HepG2 (cell line): ENCODE results near the gene TMEM198. TPM values are rescaled to one million over a fixed set of nuclear protein-coding genes. Genes with fewer than 3 reads are reported as not detected.

ENCODE experiments used
- ARNT ChIP-seq: fragments of 450-650 bp; IDR thresholded peaks from 2 replicates; pipeline ENCODE4 v1.6.1; 2017
- ATF2 ChIP-seq: sonication (generic); formaldehyde crosslinking; IDR thresholded peaks from 2 replicates; pipeline ENCODE4 v1.4.0; 2020; ENCODE audit warnings: missing genetic modification reagents
- ELF1 ChIP-seq: sonication (generic); formaldehyde crosslinking; IDR thresholded peaks from 2 replicates; pipeline ENCODE4 v1.4.0; 2020; ENCODE audit warnings: missing genetic modification reagents
- HMGA1 ChIP-seq: sonication (generic); formaldehyde crosslinking; conservative IDR thresholded peaks from 2 replicates; pipeline ENCODE4 v1.4.0; 2020; ENCODE audit warnings: missing genetic modification reagents
- ISX ChIP-seq: sonication (generic); formaldehyde crosslinking; conservative IDR thresholded peaks from 2 replicates; pipeline ENCODE4 v1.5.0; 2020; ENCODE audit warnings: missing genetic modification reagents
- RFX3 ChIP-seq: IDR thresholded peaks from 2 replicates; pipeline ENCODE4 v1.6.1; 2016; ENCODE audit warnings: missing biosample characterization, missing genetic modification reagents
- THRA ChIP-seq: sonication (generic); formaldehyde crosslinking; IDR thresholded peaks from 2 replicates; pipeline ENCODE4 v1.4.0; 2020; ENCODE audit warnings: missing genetic modification reagents, borderline replicate concordance
- ZNF136 ChIP-seq: sonication (generic); formaldehyde crosslinking; IDR thresholded peaks from 2 replicates; pipeline ENCODE4 v1.8.1; 2022; ENCODE audit warnings: low read depth, mild to moderate bottlenecking, moderate library complexity, missing genetic modification reagents
- ZNF318 ChIP-seq: sonication (generic); formaldehyde crosslinking; IDR thresholded peaks from 2 replicates; pipeline ENCODE4 v1.4.0; 2020; ENCODE audit warnings: mild to moderate bottlenecking, missing genetic modification reagents
- ZNF326 ChIP-seq: sonication (generic); formaldehyde crosslinking; IDR thresholded peaks from 2 replicates; pipeline ENCODE4 v1.4.0; 2020; ENCODE audit warnings: missing genetic modification reagents, borderline replicate concordance
- ZNF674 ChIP-seq: sonication (generic); formaldehyde crosslinking; IDR thresholded peaks from 2 replicates; pipeline ENCODE4 v1.5.0; 2020; ENCODE audit warnings: low read depth, mild to moderate bottlenecking, missing genetic modification reagents
- ZNF713 ChIP-seq: sonication (generic); formaldehyde crosslinking; IDR thresholded peaks from 2 replicates; pipeline ENCODE4 v1.4.0; 2020; ENCODE audit warnings: mild to moderate bottlenecking, missing genetic modification reagents
- ZNF766 ChIP-seq: sonication (generic); formaldehyde crosslinking; IDR thresholded peaks from 2 replicates; pipeline ENCODE4 v1.5.0; 2020; ENCODE audit warnings: missing genetic modification reagents, borderline replicate concordance
- ZNF781 ChIP-seq: sonication (generic); formaldehyde crosslinking; IDR thresholded peaks from 2 replicates; pipeline ENCODE4 v1.5.1; 2020; ENCODE audit warnings: borderline replicate concordance, mild to moderate bottlenecking, missing genetic modification reagents; ENCODE audit errors: not compliant biosample characterization
- ZNF788 ChIP-seq: sonication (generic); formaldehyde crosslinking; IDR thresholded peaks from 2 replicates; pipeline ENCODE4 v1.5.0; 2020; ENCODE audit warnings: mild to moderate bottlenecking, missing genetic modification reagents, borderline replicate concordance
- ZNF878 ChIP-seq: sonication (generic); formaldehyde crosslinking; IDR thresholded peaks from 2 replicates; pipeline ENCODE4 v1.8.1; 2023; ENCODE audit warnings: mild to moderate bottlenecking, missing genetic modification reagents, moderate library complexity
- ZNF883 ChIP-seq: sonication (generic); formaldehyde crosslinking; IDR thresholded peaks from 2 replicates; pipeline ENCODE4 v1.5.1; 2020; ENCODE audit warnings: mild to moderate bottlenecking, missing genetic modification reagents; ENCODE audit errors: not compliant biosample characterization
- polyA plus RNA-seq, 8 experiments: library from polyadenylated mRNA; depleted of rRNA in 3 of 8; stranded (reverse) in 7 of 8; unstranded in 1 of 8; fragments of >200 nt; fragmentation: Illumina TruSeq in 4 of 8; extraction: Trizol in 4 of 8; gene quantifications; 2 replicates each; pipeline versions ENCODE4 v1.2.1 to v1.2.3, GENCODE V29; 2011 to 2016; ENCODE audit warnings: low read depth in 4 of 8, missing spikeins in 1 of 8, mixed read lengths in 1 of 8; ENCODE audit not compliant: insufficient read depth in 1 of 8
- total RNA-seq, 5 experiments: library from RNA; depleted of rRNA; stranded (reverse); fragments of >200 nt; fragmentation: Illumina TruSeq; extraction: Trizol; gene quantifications; 2 replicates each; pipeline ENCODE4 v1.2.3, GENCODE V29; 2016; ENCODE audit warnings: low read depth in 1 of 5
- TF ChIP-seq, protein P1 (sequence below): sonication (generic); formaldehyde crosslinking; IDR thresholded peaks from 2 replicates; pipeline ENCODE4 v1.8.1; 2023; ENCODE audit warnings: mild to moderate bottlenecking, missing genetic modification reagents

The TMEM198 gene
- total and polyA plus RNA-seq, 2 of the 13 experiments (the other 11 are each of a cell fraction or from before 2014, with no cell fraction given): 17.3 to 23.5 TPM

GRCh38 chr2:219497495-219498279 lies 46.1 kb upstream of the TMEM198 start (continued):
- TF ChIP-seq ZNF318 (CRISPR knock-in tag) (no peak), ZNF136 (CRISPR knock-in tag) (no peak), ZNF713 (CRISPR knock-in tag) (no peak), ZNF326 (CRISPR knock-in tag) (no peak), RFX3 (CRISPR knock-in tag) (no peak), ISX (no peak), ARNT (no peak), HMGA1 (no peak), THRA (CRISPR knock-in tag) (peak; percentile 16; the same call in 1 of the 2 replicates), ZNF878 (CRISPR knock-in tag) (no peak), ZNF781 (CRISPR knock-in tag) (no peak), ZNF674 (CRISPR knock-in tag) (peak; percentile 80; the same call in 1 of the 2 replicates), ZNF883 (CRISPR knock-in tag) (peak; percentile 38), ZNF766 (CRISPR knock-in tag) (no peak), ATF2 (CRISPR knock-in tag) (no peak), ZNF788 (CRISPR knock-in tag) (peak; percentile 70; the same call in 1 of the 2 replicates), ELF1 (CRISPR knock-in tag) (peak; percentile 29; the same call in 1 of the 2 replicates)
- TF ChIP-seq, protein P1, sequence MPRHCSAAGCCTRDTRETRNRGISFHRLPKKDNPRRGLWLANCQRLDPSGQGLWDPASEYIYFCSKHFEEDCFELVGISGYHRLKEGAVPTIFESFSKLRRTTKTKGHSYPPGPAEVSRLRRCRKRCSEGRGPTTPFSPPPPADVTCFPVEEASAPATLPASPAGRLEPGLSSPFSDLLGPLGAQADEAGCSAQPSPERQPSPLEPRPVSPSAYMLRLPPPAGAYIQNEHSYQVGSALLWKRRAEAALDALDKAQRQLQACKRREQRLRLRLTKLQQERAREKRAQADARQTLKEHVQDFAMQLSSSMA (CRISPR knock-in tag): no peak
